WERI-Rb-1 (cell line): ENCODE measurements around the gene NNT.
A peak's percentile ranks its signal among the peaks of the same experiment; 100 is the strongest.
"Not testable (repeated sequence)": the region's sequence is repeated elsewhere in the genome, so short reads cannot be mapped to it uniquely, and the experiment has no call there.

ENCODE experiments used
- DNase-seq: peaks from one replicate; pipeline ENCODE4 v3.0.0-alpha.2; 2020
- H3K27ac ChIP-seq: fragments of 250-450 bp; sonication (Bioruptor Pico); 2 replicates; pipeline ENCODE4 v1.5.1; 2020; ENCODE audit warnings: mild to moderate bottlenecking, moderate library complexity
- H3K27me3 ChIP-seq: fragments of 250-450 bp; sonication (Bioruptor Pico); 2 replicates; pipeline ENCODE4 v1.5.1; 2021; ENCODE audit warnings: mild to moderate bottlenecking, low read depth, moderate library complexity; ENCODE audit not compliant: insufficient read depth, severe bottlenecking
- H3K36me3 ChIP-seq: fragments of 250-450 bp; sonication (Bioruptor Pico); 2 replicates; pipeline ENCODE4 v1.5.1; 2020; ENCODE audit warnings: mild to moderate bottlenecking, moderate library complexity
- H3K4me3 ChIP-seq: 2 replicates; pipeline ENCODE4 v1.5.1; 2011; ENCODE audit warnings: low read depth, mild to moderate bottlenecking, control low read depth, low read length
- H3K9me3 ChIP-seq: fragments of 250-450 bp; sonication (Bioruptor Pico); 2 replicates; pipeline ENCODE4 v1.5.1; 2021; ENCODE audit warnings: mild to moderate bottlenecking, moderate library complexity; ENCODE audit not compliant: severe bottlenecking
- CTCF ChIP-seq: IDR thresholded peaks from 2 replicates; pipeline ENCODE4 v1.5.1; 2011; ENCODE audit warnings: low read depth, mild to moderate bottlenecking, control low read depth, inconsistent platforms, low read length

NNT gene

GRCh38 chr5:43731573-43731972, 128.6 kb downstream of the NNT start:
- Histone ChIP-seq H3K36me3 (no peaks in the 10 kb centered on the region), H3K4me3 (no peak overlapping the region), H3K27ac (no peak overlapping the region), H3K27me3 (peaks cover 46% of the 10 kb centered on the region), H3K9me3 (no peaks in the 10 kb centered on the region)
- DNase-seq, result no peak
- no peak for TF ChIP-seq CTCF

- Histone ChIP-seq H3K9me3 (peaks cover 12% of the 10 kb centered on the region), H3K27me3 (peaks cover 30% of the 10 kb centered on the region)
- not testable (repeated sequence) for H3K36me3 ChIP-seq, H3K27ac ChIP-seq, H3K4me3 ChIP-seq, DNase-seq
Measured at GRCh38 chr5:43745923-43746548, 143.1 kb downstream of the NNT start.

GRCh38 chr5:43750809-43751208, 147.8 kb downstream of the NNT start:
- Histone ChIP-seq H3K36me3 (no peaks in the 10 kb centered on the region), H3K27ac (no peak overlapping the region), H3K9me3 (peaks cover 10% of the 10 kb centered on the region), H3K4me3 (no peak overlapping the region), H3K27me3 (peaks cover 29% of the 10 kb centered on the region)
- DNase-seq, result no peak
- TF ChIP-seq CTCF, result no peak

- no peaks in the 10 kb centered on the region for H3K36me3 ChIP-seq
- no peak overlapping the region for H3K4me3 ChIP-seq
- no peak for DNase-seq
- peak; percentile 50 for TF ChIP-seq CTCF
- no peaks in the 10 kb centered on the region for H3K9me3 ChIP-seq
- H3K27me3 ChIP-seq, result peaks cover 27% of the 10 kb centered on the region
- H3K27ac ChIP-seq, result no peak overlapping the region
Measured at GRCh38 chr5:43753069-43753468, 150.1 kb downstream of the NNT start.
